ENCODE results near the gene SRP68.

SRP68 gene

GRCh38 chr17:75996665-75997590 is 75.4 kb downstream of the SRP68 start:
- peak; percentile 52 for DNase-seq

GRCh38 chr17:75995385-75995925 is 76.9 kb downstream of the SRP68 start:
- no peak for DNase-seq

- no peak for DNase-seq
Measured at GRCh38 chr17:75994802-75995370, 77.4 kb downstream of the SRP68 start.

- no peak for DNase-seq
Measured at GRCh38 chr17:75991396-75991795, 80.9 kb downstream of the SRP68 start.
